ENCODE measurements around the gene PPP1R12A. TPM values are rescaled to one million over a fixed set of nuclear protein-coding genes. Genes with fewer than 3 reads are reported as not detected.

Gene PPP1R12A
- total RNA-seq, 1 donor from 2014 or later: 109 TPM

- H3K4me1 Mint-ChIP-seq (ENCODE audit: unreplicated experiment): peaks cover 15% of the 10 kb centered on the region
- H3K27me3 Mint-ChIP-seq (ENCODE audit: unreplicated experiment): peaks cover 4% of the 10 kb centered on the region
- no peaks in the 10 kb centered on the region for H3K36me3 Mint-ChIP-seq (ENCODE audit: low read depth, unreplicated experiment)
- H3K27ac Mint-ChIP-seq (ENCODE audit: unreplicated experiment): no peak overlapping the region
- H3K9me3 Mint-ChIP-seq (ENCODE audit: unreplicated experiment): no peaks in the 10 kb centered on the region
- no peak overlapping the region for H3K4me3 Mint-ChIP-seq (ENCODE audit: unreplicated experiment)
- no peak for TF ChIP-seq CTCF (IDR thresholded peaks at IDR 0.05; ENCODE audit: unreplicated experiment)
- no peak for DNase-seq (ENCODE audit: low spot score)
Observed at GRCh38 chr12:79887890-79888289, 47.0 kb downstream of the PPP1R12A start.

- Mint-ChIP-seq H3K27me3 (ENCODE audit: unreplicated experiment) (peaks cover 4% of the 10 kb centered on the region), H3K4me1 (ENCODE audit: unreplicated experiment) (peaks cover 22% of the 10 kb centered on the region), H3K9me3 (ENCODE audit: unreplicated experiment) (no peaks in the 10 kb centered on the region), H3K4me3 (ENCODE audit: unreplicated experiment) (no peak overlapping the region), H3K36me3 (ENCODE audit: low read depth, unreplicated experiment) (no peaks in the 10 kb centered on the region), H3K27ac (ENCODE audit: unreplicated experiment) (no peak overlapping the region)
- peak; percentile 75 for TF ChIP-seq CTCF (IDR thresholded peaks at IDR 0.05; ENCODE audit: unreplicated experiment)
- DNase-seq (ENCODE audit: low spot score): no peak
Observed at GRCh38 chr12:79886917-79887519, 47.9 kb downstream of the PPP1R12A start.

- H3K27me3 Mint-ChIP-seq (ENCODE audit: unreplicated experiment): no peaks in the 10 kb centered on the region
- DNase-seq (ENCODE audit: low spot score): no peak
- H3K4me1 Mint-ChIP-seq (ENCODE audit: unreplicated experiment): peaks cover 24% of the 10 kb centered on the region
- no peak overlapping the region for H3K27ac Mint-ChIP-seq (ENCODE audit: unreplicated experiment)
- no peak for TF ChIP-seq CTCF (IDR thresholded peaks at IDR 0.05; ENCODE audit: unreplicated experiment)
- H3K9me3 Mint-ChIP-seq (ENCODE audit: unreplicated experiment): no peaks in the 10 kb centered on the region
- no peaks in the 10 kb centered on the region for H3K36me3 Mint-ChIP-seq (ENCODE audit: low read depth, unreplicated experiment)
- H3K4me3 Mint-ChIP-seq (ENCODE audit: unreplicated experiment): no peak overlapping the region
Observed at GRCh38 chr12:79885911-79886490, 48.9 kb downstream of the PPP1R12A start.

- DNase-seq (ENCODE audit: low spot score): no peak
- no peaks in the 10 kb centered on the region for H3K36me3 Mint-ChIP-seq (ENCODE audit: low read depth, unreplicated experiment)
- no peaks in the 10 kb centered on the region for H3K9me3 Mint-ChIP-seq (ENCODE audit: unreplicated experiment)
- H3K27ac Mint-ChIP-seq (ENCODE audit: unreplicated experiment): no peak overlapping the region
- no peaks in the 10 kb centered on the region for H3K27me3 Mint-ChIP-seq (ENCODE audit: unreplicated experiment)
- H3K4me1 Mint-ChIP-seq (ENCODE audit: unreplicated experiment): peaks cover 31% of the 10 kb centered on the region
- H3K4me3 Mint-ChIP-seq (ENCODE audit: unreplicated experiment): no peak overlapping the region
- TF ChIP-seq CTCF (IDR thresholded peaks at IDR 0.05; ENCODE audit: unreplicated experiment): no peak
Observed at GRCh38 chr12:79884401-79885006, 50.4 kb downstream of the PPP1R12A start.

DNA sequence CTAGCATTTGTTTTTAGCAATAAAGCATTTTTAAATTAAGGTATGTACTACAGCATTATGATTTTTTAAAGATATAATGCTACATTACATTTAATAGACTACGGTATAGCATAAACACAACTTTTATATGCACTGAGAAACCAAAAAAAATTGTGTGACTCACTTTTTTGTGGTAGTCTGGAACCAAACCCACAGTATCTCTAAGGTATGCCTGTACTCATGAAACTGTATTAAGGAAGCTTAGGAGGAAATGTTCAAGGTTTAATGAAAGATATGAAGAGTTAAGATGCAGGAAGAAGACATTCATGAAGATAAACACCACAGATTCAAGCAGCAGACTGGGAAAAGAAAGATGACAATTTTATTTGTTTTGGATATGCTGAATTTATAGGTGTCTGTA, 51.7 kb downstream of the PPP1R12A start:
- Mint-ChIP-seq H3K4me3 (ENCODE audit: unreplicated experiment) (peak overlapping the region; percentile 6), H3K27ac (ENCODE audit: unreplicated experiment) (peak overlapping the region; percentile 64), H3K36me3 (ENCODE audit: low read depth, unreplicated experiment) (no peaks in the 10 kb centered on the region), H3K4me1 (ENCODE audit: unreplicated experiment) (peaks cover 34% of the 10 kb centered on the region), H3K9me3 (ENCODE audit: unreplicated experiment) (no peaks in the 10 kb centered on the region), H3K27me3 (ENCODE audit: unreplicated experiment) (no peaks in the 10 kb centered on the region)
- TF ChIP-seq CTCF (IDR thresholded peaks at IDR 0.05; ENCODE audit: unreplicated experiment): no peak
- DNase-seq (ENCODE audit: low spot score): no peak
